ENCODE measurements around the gene PRMT1. TPM values are rescaled to one million over a fixed set of nuclear protein-coding genes. Genes with fewer than 3 reads are reported as not detected.

PRMT1 gene
- total RNA-seq, 1 experiment from 2014 or later, result 326 TPM

GRCh38 chr19:49710372-49710951 lies 33.4 kb downstream of the PRMT1 start:
- H3K4me3 Mint-ChIP-seq (ENCODE audit: unreplicated experiment), result no peak overlapping the region
- Histone ChIP-seq H3K27me3 (replicated peaks; ENCODE audit: control insufficient read depth, insufficient read depth, low read length) (no peaks in the 10 kb centered on the region), H3K36me3 (ENCODE audit: control insufficient read depth, insufficient read depth, low read length) (no peaks in the 10 kb centered on the region), H3K4me1 (peaks cover 8% of the 10 kb centered on the region; the same call in 1 of the 2 replicates), H3K4me3 (ENCODE audit: low read depth, low read length) (no peak overlapping the region), H3K9me3 (no peaks in the 10 kb centered on the region)
- DNase-seq, result no peak
- no peak overlapping the region for H3K27ac Mint-ChIP-seq (ENCODE audit: unreplicated experiment)
- H3K4me1 Mint-ChIP-seq (ENCODE audit: low read depth, unreplicated experiment), result peaks cover 23% of the 10 kb centered on the region
- ChIA-PET POLR2A (interaction anchor here (0.6 kb wide), 1 partner anchor 1074 kb away, joined by 3 read pairs; the partner anchor contains the start of gene DBP), CTCF (no interaction called here)
- peaks cover 5% of the 10 kb centered on the region for H3K9me3 Mint-ChIP-seq (ENCODE audit: unreplicated experiment)
- H3K36me3 Mint-ChIP-seq (ENCODE audit: insufficient read depth, unreplicated experiment), result peaks cover 14% of the 10 kb centered on the region
- TF ChIP-seq CTCF (IDR thresholded peaks at IDR 0.05; ENCODE audit: insufficient read depth in 1 of 2, low read depth in 1 of 2, low read length in 1 of 2, severe bottlenecking in 1 of 2, unreplicated experiment in 1 of 2), result no peak
- intact Hi-C loops (cut with micrococcal nuclease; ENCODE audit: unreplicated experiment), result loop anchor here (5.0 kb wide), 1 partner anchor 57 kb away; the partner anchor contains the start of gene AP2A1
- no TSS peak for BruUV-seq (replicated peaks)
- no peaks in the 10 kb centered on the region for H3K27me3 Mint-ChIP-seq (ENCODE audit: insufficient read depth, unreplicated experiment)

- H3K36me3 ChIP-seq (ENCODE audit: control insufficient read depth, insufficient read depth, low read length), result no peaks in the 10 kb centered on the region
- no TSS peak for BruUV-seq (replicated peaks)
- no peaks in the 10 kb centered on the region for H3K27me3 Mint-ChIP-seq (ENCODE audit: insufficient read depth, unreplicated experiment)
- H3K9me3 Mint-ChIP-seq (ENCODE audit: unreplicated experiment), result peaks cover 8% of the 10 kb centered on the region
- no peak overlapping the region for H3K4me3 ChIP-seq (ENCODE audit: low read depth, low read length)
- intact Hi-C loops (cut with micrococcal nuclease; ENCODE audit: unreplicated experiment), result loop anchor here (5.0 kb wide), 1 partner anchor 55 kb away; the partner anchor contains the start of gene AP2A1
- no peaks in the 10 kb centered on the region for H3K9me3 ChIP-seq
- no peak for TF ChIP-seq CTCF (IDR thresholded peaks at IDR 0.05; ENCODE audit: insufficient read depth in 1 of 2, low read depth in 1 of 2, low read length in 1 of 2, severe bottlenecking in 1 of 2, unreplicated experiment in 1 of 2)
- H3K36me3 Mint-ChIP-seq (ENCODE audit: insufficient read depth, unreplicated experiment), result peaks cover 14% of the 10 kb centered on the region
- H3K4me3 Mint-ChIP-seq (ENCODE audit: unreplicated experiment), result no peak overlapping the region
- peak overlapping the region; percentile 54 for H3K27ac Mint-ChIP-seq (ENCODE audit: unreplicated experiment)
- peak; percentile 49 to 78 for DNase-seq
- POLR2A ChIA-PET, result no interaction called here
- H3K4me1 ChIP-seq, result peaks cover 8% of the 10 kb centered on the region; the same call in 1 of the 2 replicates
- H3K4me1 Mint-ChIP-seq (ENCODE audit: low read depth, unreplicated experiment), result peaks cover 24% of the 10 kb centered on the region
- CTCF ChIA-PET, result interaction anchor here (0.9 kb wide), 1 partner anchor 70 kb away, joined by 4 read pairs; the partner anchor contains the start of gene SCAF1
- no peaks in the 10 kb centered on the region for H3K27me3 ChIP-seq (replicated peaks; ENCODE audit: control insufficient read depth, insufficient read depth, low read length)
Measured at GRCh38 chr19:49712397-49712859, 35.4 kb downstream of the PRMT1 start.

- CTCF ChIA-PET, result interaction anchor here (0.7 to 0.9 kb wide), 2 partner anchors 35 to 71 kb away, joined by 3 to 4 read pairs; partner anchors contain the start of gene SCAF1
- DNase-seq, result peak; percentile 74
Measured at GRCh38 chr19:49713236-49713845, 36.3 kb downstream of the PRMT1 start.

More at GRCh38 chr19:49713236-49713845, 36.3 kb downstream of the PRMT1 start:
- Histone ChIP-seq H3K4me1 (peaks cover 10% of the 10 kb centered on the region; the same call in 1 of the 2 replicates), H3K27me3 (replicated peaks; ENCODE audit: control insufficient read depth, insufficient read depth, low read length) (no peaks in the 10 kb centered on the region), H3K4me3 (ENCODE audit: low read depth, low read length) (no peak overlapping the region), H3K36me3 (ENCODE audit: control insufficient read depth, insufficient read depth, low read length) (no peaks in the 10 kb centered on the region), H3K9me3 (no peaks in the 10 kb centered on the region)
- POLR2A ChIA-PET, result interaction anchor here (0.5 to 0.6 kb wide), 4 partner anchors 38 to 200 kb away, joined by 5 to 13 read pairs (median 6); partner anchors contain the start of gene AP2A1
- no peak for TF ChIP-seq CTCF (IDR thresholded peaks at IDR 0.05; ENCODE audit: insufficient read depth in 1 of 2, low read depth in 1 of 2, low read length in 1 of 2, severe bottlenecking in 1 of 2, unreplicated experiment in 1 of 2)
- Mint-ChIP-seq H3K9me3 (ENCODE audit: unreplicated experiment) (peaks cover 8% of the 10 kb centered on the region), H3K4me1 (ENCODE audit: low read depth, unreplicated experiment) (peaks cover 24% of the 10 kb centered on the region), H3K36me3 (ENCODE audit: insufficient read depth, unreplicated experiment) (peaks cover 14% of the 10 kb centered on the region), H3K27ac (ENCODE audit: unreplicated experiment) (peak overlapping the region; percentile 74), H3K27me3 (ENCODE audit: insufficient read depth, unreplicated experiment) (no peaks in the 10 kb centered on the region), H3K4me3 (ENCODE audit: unreplicated experiment) (no peak overlapping the region)
- intact Hi-C loops (cut with micrococcal nuclease; ENCODE audit: unreplicated experiment), result loop anchor here (5.0 kb wide), 1 partner anchor 54 kb away; the partner anchor contains the start of gene AP2A1
- BruUV-seq (replicated peaks), result no TSS peak
